ENCODE results near the gene PSMA8.

PSMA8 gene

GRCh38 chr18:26090130-26091046 is 43.3 kb upstream of the PSMA8 start, which contains the start of gene SS18:
Gene SS18 (minus strand): TSS chr18:26090613. CDS start chr18:26090569, 44 bp downstream.
- Mint-ChIP-seq H3K36me3 (ENCODE audit: low read depth) (peaks cover 16% of the 10 kb centered on the region), H3K27ac (peak within 1 kb of the TSS; percentile 97 to 99 (median 98)), H3K4me1 (peaks cover 35% of the 10 kb centered on the region), H3K27me3 (ENCODE audit: low read depth) (no peaks in the 10 kb centered on the region), H3K4me3 (peak within 1 kb of the TSS; percentile 94 to 97 (median 94)), H3K9me3 (no peaks in the 10 kb centered on the region)
- TF ChIP-seq, protein P1, sequence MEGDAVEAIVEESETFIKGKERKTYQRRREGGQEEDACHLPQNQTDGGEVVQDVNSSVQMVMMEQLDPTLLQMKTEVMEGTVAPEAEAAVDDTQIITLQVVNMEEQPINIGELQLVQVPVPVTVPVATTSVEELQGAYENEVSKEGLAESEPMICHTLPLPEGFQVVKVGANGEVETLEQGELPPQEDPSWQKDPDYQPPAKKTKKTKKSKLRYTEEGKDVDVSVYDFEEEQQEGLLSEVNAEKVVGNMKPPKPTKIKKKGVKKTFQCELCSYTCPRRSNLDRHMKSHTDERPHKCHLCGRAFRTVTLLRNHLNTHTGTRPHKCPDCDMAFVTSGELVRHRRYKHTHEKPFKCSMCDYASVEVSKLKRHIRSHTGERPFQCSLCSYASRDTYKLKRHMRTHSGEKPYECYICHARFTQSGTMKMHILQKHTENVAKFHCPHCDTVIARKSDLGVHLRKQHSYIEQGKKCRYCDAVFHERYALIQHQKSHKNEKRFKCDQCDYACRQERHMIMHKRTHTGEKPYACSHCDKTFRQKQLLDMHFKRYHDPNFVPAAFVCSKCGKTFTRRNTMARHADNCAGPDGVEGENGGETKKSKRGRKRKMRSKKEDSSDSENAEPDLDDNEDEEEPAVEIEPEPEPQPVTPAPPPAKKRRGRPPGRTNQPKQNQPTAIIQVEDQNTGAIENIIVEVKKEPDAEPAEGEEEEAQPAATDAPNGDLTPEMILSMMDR (IDR thresholded peaks at IDR 0.05; ENCODE audit: unreplicated experiment in 3 of 3), result no peak

GRCh38 chr18:26091047-26091630 is 42.5 kb upstream of the PSMA8 start:
- H3K27ac Mint-ChIP-seq, result peak overlapping the region; percentile 95 to 99 (median 97)
- H3K4me3 Mint-ChIP-seq, result peak overlapping the region; percentile 94 to 97 (median 94)
- no peaks in the 10 kb centered on the region for H3K9me3 Mint-ChIP-seq
- peaks cover 8% of the 10 kb centered on the region for H3K36me3 Mint-ChIP-seq (ENCODE audit: low read depth)
- TF ChIP-seq, protein P1 (IDR thresholded peaks at IDR 0.05; ENCODE audit: unreplicated experiment in 3 of 3), result no peak
- H3K4me1 Mint-ChIP-seq, result peaks cover 35% of the 10 kb centered on the region
- H3K27me3 Mint-ChIP-seq (ENCODE audit: low read depth), result no peaks in the 10 kb centered on the region

GRCh38 chr18:26096852-26097251 is 36.8 kb upstream of the PSMA8 start:
- no peaks in the 10 kb centered on the region for H3K4me1 Mint-ChIP-seq

GRCh38 chr18:26097563-26097962 is 36.1 kb upstream of the PSMA8 start:
- H3K27ac Mint-ChIP-seq, result no peak overlapping the region
- H3K36me3 Mint-ChIP-seq (ENCODE audit: low read depth), result no peaks in the 10 kb centered on the region
- no peaks in the 10 kb centered on the region for H3K27me3 Mint-ChIP-seq (ENCODE audit: low read depth)
- H3K4me1 Mint-ChIP-seq, result no peaks in the 10 kb centered on the region
- peaks cover 5% of the 10 kb centered on the region for H3K9me3 Mint-ChIP-seq
- TF ChIP-seq, protein P1 (IDR thresholded peaks at IDR 0.05; ENCODE audit: unreplicated experiment in 3 of 3), result no peak
- H3K4me3 Mint-ChIP-seq, result no peak overlapping the region

More at GRCh38 chr18:26096852-26097251, 36.8 kb upstream of the PSMA8 start:
- Mint-ChIP-seq H3K4me3 (no peak overlapping the region), H3K36me3 (ENCODE audit: low read depth) (no peaks in the 10 kb centered on the region), H3K27me3 (ENCODE audit: low read depth) (no peaks in the 10 kb centered on the region), H3K27ac (no peak overlapping the region), H3K9me3 (peaks cover 5% of the 10 kb centered on the region)
- TF ChIP-seq, protein P1 (IDR thresholded peaks at IDR 0.05; ENCODE audit: unreplicated experiment in 3 of 3), result no peak

DNA sequence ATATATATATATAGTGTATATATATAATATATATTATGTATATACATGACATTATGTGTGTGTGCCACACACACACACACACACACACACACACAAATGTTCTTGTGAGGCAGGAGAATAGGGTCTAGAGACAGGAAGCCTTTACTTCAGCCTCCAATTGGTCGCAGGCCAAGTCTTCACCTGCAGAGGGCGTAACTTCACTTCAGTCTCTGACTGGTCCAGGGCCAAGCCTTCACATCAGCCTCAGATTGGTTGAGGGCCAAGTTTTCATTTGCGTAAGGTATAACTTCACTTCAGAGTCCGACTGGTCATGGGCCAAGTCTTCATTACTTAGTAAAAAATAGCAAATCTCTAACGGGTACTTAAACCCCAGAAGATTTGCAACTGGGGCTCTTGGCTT is 30.1 kb upstream of the PSMA8 start:
- H3K27me3 Mint-ChIP-seq (ENCODE audit: low read depth), result no peaks in the 10 kb centered on the region
- H3K4me1 Mint-ChIP-seq, result no peaks in the 10 kb centered on the region
- no peak overlapping the region for H3K27ac Mint-ChIP-seq
- peaks cover 6% of the 10 kb centered on the region for H3K9me3 Mint-ChIP-seq
- TF ChIP-seq, protein P1 (IDR thresholded peaks at IDR 0.05; ENCODE audit: unreplicated experiment in 3 of 3), result no peak
- H3K36me3 Mint-ChIP-seq (ENCODE audit: low read depth), result no peaks in the 10 kb centered on the region
- H3K4me3 Mint-ChIP-seq, result no peak overlapping the region

Data from nephron (organoid).